HepG2 (cell line): Measurements from ENCODE around the gene EGFR. TPM values are rescaled to one million over a fixed set of nuclear protein-coding genes. Genes with fewer than 3 reads are reported as not detected.

Source experiments
- ATAC-seq: fragments of 200-7000 bp; cut with Tn5 transposase; 3 replicates; pipeline ENCODE4 v1.9.1; 2020; ENCODE audit warnings: mild to moderate bottlenecking, moderate library complexity
- BruUV-seq: library from RNA; stranded (reverse); fragments of 400-500 nt; replicated peaks from 2 replicates; lab custom pipeline; 2021; lab: Mats Ljungman, UMichigan
- CTCF ChIA-PET: fragments of 300-600 bp; formaldehyde crosslinking; extraction: SDS; loops from one replicate; lab custom pipeline; 2021; ENCODE audit warnings: low total read pairs, inconsistent platforms, low intra/inter-chr PET ratio; lab: Yijun Ruan, JAX
- POLR2A ChIA-PET: fragments of 350-600 bp; sonication (Branson Sonifier 250); formaldehyde crosslinking; loops from one replicate; lab custom pipeline; 2020; ENCODE audit warnings: antibody characterized with exemption, inconsistent platforms; lab: Yijun Ruan, JAX
- DNase-seq: peaks from one replicate; pipeline ENCODE4 v3.0.0-alpha.2; 2015; ENCODE audit warnings: low spot score
- FAIRE-seq: peaks from 3 replicates; lab custom pipeline; 2011; peaks lifted over from hg19 to GRCh38; lab: Jason Lieb, UNC
- H2AFZ ChIP-seq: one replicate; pipeline ENCODE4 v1.6.1; 2011; ENCODE audit warnings: low read length, inconsistent platforms
- H3K27ac ChIP-seq: fragments of 300-600 bp; 3 replicates; pipeline ENCODE4 v1.8.0; 2011; ENCODE audit warnings: mixed run types, mild to moderate bottlenecking, mixed read lengths, low read length, inconsistent platforms; ENCODE audit not compliant: insufficient read depth; ENCODE audit errors: extremely low read length
- H3K27me3 ChIP-seq, 2 experiments: fragments of 200-600 bp in 1 of 2; 2 replicates in 1 of 2; 3 replicates in 1 of 2; pipeline versions ENCODE4 v1.6.0 to v1.8.0; 2011; ENCODE audit warnings: low read length in 2 of 2, mild to moderate bottlenecking in 2 of 2, moderate library complexity in 2 of 2, inconsistent platforms in 1 of 2; ENCODE audit not compliant: insufficient read depth in 2 of 2, control insufficient read depth in 1 of 2
- H3K36me3 ChIP-seq, 2 experiments: fragments of 200-600 bp in 1 of 2; replicated peaks in 1 of 2; 2 replicates in 1 of 2; 3 replicates in 1 of 2; pipeline versions ENCODE4 v1.5.1 to v1.8.0; 2011; ENCODE audit warnings: low read length in 2 of 2, inconsistent platforms in 1 of 2; ENCODE audit not compliant: insufficient read depth in 2 of 2, control insufficient read depth in 1 of 2
- H3K4me1 ChIP-seq: 2 replicates; pipeline ENCODE4 v1.5.1; 2012; ENCODE audit warnings: low read length, inconsistent platforms; ENCODE audit not compliant: insufficient read depth
- H3K4me2 ChIP-seq: 2 replicates; pipeline ENCODE4 v1.6.0; 2011; ENCODE audit warnings: low read depth, low read length, inconsistent platforms
- H3K4me3 ChIP-seq, 3 experiments: fragments of 200-600 bp in 1 of 3; sonication (generic), shearing (Covaris generic) in 1 of 3; replicated peaks in 1 of 3; 2 replicates each; pipeline ENCODE4 v1.5.1; 2011 to 2016; ENCODE audit warnings: low read length in 3 of 3, inconsistent platforms in 2 of 3, low read depth in 2 of 3, mild to moderate bottlenecking in 2 of 3, control low read depth in 1 of 3, mixed read lengths in 1 of 3; ENCODE audit not compliant: insufficient read depth in 1 of 3
- H3K79me2 ChIP-seq: one replicate; pipeline ENCODE4 v1.6.1; 2011; ENCODE audit warnings: low read length, inconsistent platforms; ENCODE audit not compliant: insufficient read depth
- H3K9ac ChIP-seq: 2 replicates; pipeline ENCODE4 v1.6.0; 2011; ENCODE audit warnings: mild to moderate bottlenecking, low read depth, low read length, inconsistent platforms; ENCODE audit not compliant: insufficient read depth
- H3K9me3 ChIP-seq: 2 replicates; pipeline ENCODE4 v1.5.1; 2012; ENCODE audit warnings: mild to moderate bottlenecking, low read length
- H4K20me1 ChIP-seq: 2 replicates; pipeline ENCODE4 v1.6.0; 2011; ENCODE audit warnings: inconsistent platforms, mild to moderate bottlenecking, low read length, moderate library complexity; ENCODE audit not compliant: insufficient read depth
- ASH2L ChIP-seq: fragments of 300-600, 200-600 bp; sonication (generic); IDR thresholded peaks from 2 replicates; pipeline ENCODE4 v1.7.0; 2017; ENCODE audit warnings: low read depth, mild to moderate bottlenecking, moderate library complexity, mixed read lengths, low read length; ENCODE audit not compliant: insufficient read length
- ATF7-NPFF ChIP-seq: sonication (generic); formaldehyde crosslinking; IDR thresholded peaks from 2 replicates; pipeline ENCODE4 v1.8.1; 2023; ENCODE audit warnings: mild to moderate bottlenecking, low read depth, missing genetic modification reagents, moderate library complexity
- MED1 ChIP-seq: sonication (generic); formaldehyde crosslinking; IDR thresholded peaks from 2 replicates; pipeline ENCODE4 v1.4.0; 2020; ENCODE audit warnings: missing genetic modification reagents
- PCBP2 ChIP-seq: fragments of 200-400 bp; formaldehyde crosslinking; optimal IDR thresholded peaks from 2 replicates; pipeline ENCODE3; 2018; ENCODE audit warnings: low read length, low read depth; ENCODE audit not compliant: poor library complexity, severe bottlenecking
- RELA ChIP-seq: sonication (generic); formaldehyde crosslinking; IDR thresholded peaks from 2 replicates; pipeline ENCODE4 v1.4.0; 2020; ENCODE audit warnings: missing genetic modification reagents
- STAT5B ChIP-seq: sonication (generic); formaldehyde crosslinking; IDR thresholded peaks from 2 replicates; pipeline ENCODE4 v1.4.0; 2020; ENCODE audit warnings: missing genetic modification reagents
- SUZ12 ChIP-seq: fragments of 150-350 bp; IDR thresholded peaks from 2 replicates; pipeline ENCODE4 v1.6.1; 2014; ENCODE audit warnings: low read depth, low read length
- TCF12 ChIP-seq, 2 experiments: fragments of 450-650 bp in 1 of 2; sonication (generic) in 1 of 2; formaldehyde crosslinking in 1 of 2; IDR thresholded peaks; 2 replicates each; pipeline versions ENCODE4 v1.6.1 to v1.8.0; 2017 to 2022; ENCODE audit warnings: antibody characterized with exemption in 1 of 2, mild to moderate bottlenecking in 1 of 2, missing genetic modification reagents in 1 of 2, moderate library complexity in 1 of 2
- YEATS2 ChIP-seq: sonication (generic); formaldehyde crosslinking; IDR thresholded peaks from 2 replicates; pipeline ENCODE4 v1.4.0; 2020; ENCODE audit warnings: missing genetic modification reagents, borderline replicate concordance
- ZFP62 ChIP-seq: sonication (generic); formaldehyde crosslinking; IDR thresholded peaks from 2 replicates; pipeline ENCODE4 v1.4.0; 2020; ENCODE audit warnings: missing genetic modification reagents
- ZFP82 ChIP-seq: sonication (generic); formaldehyde crosslinking; IDR thresholded peaks from 2 replicates; pipeline ENCODE4 v1.5.1; 2020; ENCODE audit warnings: mild to moderate bottlenecking, missing genetic modification reagents, borderline replicate concordance
- ZNF225 ChIP-seq: sonication (generic); formaldehyde crosslinking; IDR thresholded peaks from 2 replicates; pipeline ENCODE4 v1.4.0; 2020; ENCODE audit warnings: mild to moderate bottlenecking, missing genetic modification reagents
- ZNF510 ChIP-seq: sonication (generic); formaldehyde crosslinking; IDR thresholded peaks from 2 replicates; pipeline ENCODE4 v1.4.0; 2020; ENCODE audit warnings: low read depth, mild to moderate bottlenecking, missing genetic modification reagents
- ZNF543 ChIP-seq: sonication (generic); formaldehyde crosslinking; IDR thresholded peaks from 2 replicates; pipeline ENCODE4 v1.4.0; 2020; ENCODE audit warnings: mild to moderate bottlenecking, missing genetic modification reagents
- ZNF709 ChIP-seq: sonication (generic); formaldehyde crosslinking; IDR thresholded peaks from 2 replicates; pipeline ENCODE4 v1.5.0; 2020; ENCODE audit warnings: mild to moderate bottlenecking, missing genetic modification reagents
- WGBS: methylation state at CpG from one replicate; pipeline ENCODE4 v1.1.6; 2017; ENCODE audit warnings: low lambda C conversion rate; 5-methylcytosine and 5-hydroxymethylcytosine counted together
- in situ Hi-C: cut with HindIII; loops from 2 replicates; pipeline ENCODE4 v1.10.0; 2017; ENCODE audit warnings: low pct_unique_long_range_greater_than_20kb; ENCODE audit not compliant: extremely low pct_ligation_motif_present
- intact Hi-C: fragments of 100-400 bp; cut with micrococcal nuclease; formaldehyde crosslinking; loops from one replicate; pipeline ENCODE4 v1.10.0; 2022; ENCODE audit not compliant: unreplicated experiment
- polyA plus RNA-seq, 8 experiments: library from polyadenylated mRNA; depleted of rRNA in 3 of 8; stranded (reverse) in 7 of 8; unstranded in 1 of 8; fragments of >200 nt; fragmentation: Illumina TruSeq in 4 of 8; extraction: Trizol in 4 of 8; gene quantifications; 2 replicates each; pipeline versions ENCODE4 v1.2.1 to v1.2.3, GENCODE V29; 2011 to 2016; ENCODE audit warnings: low read depth in 4 of 8, missing spikeins in 1 of 8, mixed read lengths in 1 of 8; ENCODE audit not compliant: insufficient read depth in 1 of 8
- total RNA-seq, 5 experiments: library from RNA; depleted of rRNA; stranded (reverse); fragments of >200 nt; fragmentation: Illumina TruSeq; extraction: Trizol; gene quantifications; 2 replicates each; pipeline ENCODE4 v1.2.3, GENCODE V29; 2016; ENCODE audit warnings: low read depth in 1 of 5
- TF ChIP-seq, protein P1 (sequence below): sonication (generic); formaldehyde crosslinking; IDR thresholded peaks from 2 replicates; pipeline ENCODE4 v1.5.0; 2020; ENCODE audit warnings: missing genetic modification reagents, mild to moderate bottlenecking, borderline replicate concordance
- TF ChIP-seq, protein P2 (sequence below): sonication (generic); formaldehyde crosslinking; IDR thresholded peaks from 2 replicates; pipeline ENCODE4 v1.4.0; 2020; ENCODE audit warnings: mild to moderate bottlenecking, missing genetic modification reagents

Gene EGFR
- total and polyA plus RNA-seq, 2 of the 13 experiments (the other 11 are each of a cell fraction or from before 2014, with no cell fraction given), result 7.0 to 10.0 TPM

DNA sequence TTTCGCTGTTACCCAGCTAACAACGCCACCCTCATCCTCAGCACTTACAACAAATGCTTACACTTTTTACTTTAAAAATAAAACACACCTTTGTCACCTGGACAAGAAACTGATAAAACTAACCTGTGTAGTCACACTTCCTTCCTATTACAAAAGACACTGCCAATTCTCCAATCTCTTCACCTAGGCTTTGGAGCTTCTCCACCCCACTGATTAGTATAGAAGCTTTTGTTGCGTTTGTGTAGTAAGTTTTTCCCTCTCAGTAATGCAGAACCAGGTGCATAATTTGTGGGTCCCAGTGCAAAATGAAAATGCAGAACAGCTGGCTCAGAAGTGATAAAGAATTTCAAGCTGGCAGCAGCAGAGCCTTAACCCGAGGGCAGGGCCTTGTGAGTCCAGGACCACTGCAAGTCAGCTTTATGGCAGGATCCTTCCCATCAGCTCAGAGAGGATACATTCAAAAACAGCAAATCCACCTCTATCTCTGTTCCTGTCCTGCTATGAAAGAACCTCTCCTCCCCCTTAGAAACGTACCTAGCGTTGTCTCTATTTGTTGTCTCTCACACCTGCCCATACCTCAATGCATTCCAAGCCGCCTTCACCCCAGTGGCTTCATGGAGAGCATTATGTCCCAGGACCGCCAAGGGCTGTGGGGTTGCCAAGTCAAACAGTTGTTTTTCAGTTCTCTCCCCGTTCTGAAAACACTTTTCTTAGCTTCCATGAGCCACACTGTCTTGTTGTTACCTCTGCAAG, 40.3 kb upstream of the EGFR start:
- in situ Hi-C loops (no loop called here), intact Hi-C loops (no loop called here)
- TF ChIP-seq RELA (CRISPR knock-in tag) (no peak), SUZ12 (no peak), ASH2L (no peak)
- no peaks in the 10 kb centered on the region for H4K20me1 ChIP-seq
- no peak overlapping the region for H3K27ac ChIP-seq
- H3K36me3 ChIP-seq, result no peaks in the 10 kb centered on the region
- H3K9me3 ChIP-seq, result no peaks in the 10 kb centered on the region
- FAIRE-seq, result no peak
- no TSS peak for BruUV-seq
- H2AFZ ChIP-seq, result no peak overlapping the region
- H3K27me3 ChIP-seq, result peaks cover 1 to 23% of the 10 kb centered on the region in 2 experiments; a peak in 1 of 5 replicates
- no peak for DNase-seq
- H3K4me3 ChIP-seq, result no peak overlapping the region
- CTCF ChIA-PET, result no interaction called here
- H3K4me1 ChIP-seq, result no peaks in the 10 kb centered on the region
- H3K79me2 ChIP-seq, result no peaks in the 10 kb centered on the region
- WGBS, result 37% methylated on average over 9 of the region's 9 CpGs
- no peak overlapping the region for H3K4me2 ChIP-seq
- no peak; the same call in 2 of the 3 replicates for ATAC-seq
- no peak overlapping the region for H3K9ac ChIP-seq
- POLR2A ChIA-PET, result no interaction called here

DNA sequence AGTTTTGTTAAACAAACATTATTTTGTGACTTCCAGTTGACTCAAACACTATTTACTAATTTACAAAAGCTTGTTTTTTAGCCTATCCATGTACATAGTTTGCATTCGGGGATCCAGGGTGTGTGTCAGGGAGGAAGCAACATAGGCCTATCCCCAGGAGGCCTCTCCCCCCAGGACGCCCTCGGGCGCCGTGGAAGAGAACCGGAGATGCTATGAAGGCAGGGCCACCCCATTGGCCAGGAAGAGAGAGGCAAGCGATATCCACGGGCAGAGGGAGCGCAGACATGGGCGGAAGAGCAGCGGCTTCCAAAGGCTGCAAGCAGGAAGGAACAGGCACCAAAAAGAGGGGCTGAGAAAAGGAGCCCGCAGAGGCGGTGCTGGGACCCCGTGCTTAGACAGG, 38.3 kb upstream of the EGFR start:
- Histone ChIP-seq H3K9me3 (no peaks in the 10 kb centered on the region), H2AFZ (no peak overlapping the region), H4K20me1 (no peaks in the 10 kb centered on the region), H3K27ac (no peak overlapping the region), H3K36me3 (no peaks in the 10 kb centered on the region), H3K27me3 (peaks cover 1 to 23% of the 10 kb centered on the region in 2 experiments; a peak in 1 of 5 replicates), H3K4me2 (no peak overlapping the region), H3K79me2 (no peaks in the 10 kb centered on the region), H3K4me1 (peaks cover 4% of the 10 kb centered on the region), H3K4me3 (no peak overlapping the region), H3K9ac (no peak overlapping the region)
- CTCF ChIA-PET, result no interaction called here
- 65% methylated on average over 14 of the region's 14 CpGs for WGBS
- ATAC-seq (no peak), FAIRE-seq (no peak), DNase-seq (no peak)
- BruUV-seq, result no TSS peak
- in situ Hi-C loops, result no loop called here
- intact Hi-C loops, result no loop called here
- POLR2A ChIA-PET, result no interaction called here
- TF ChIP-seq STAT5B (CRISPR knock-in tag) (no peak), ZFP62 (CRISPR knock-in tag) (no peak), TCF12 (IDR thresholded peaks at IDR 0.05) (no peak), TCF12 (CRISPR knock-in tag; IDR thresholded peaks at IDR 0.05) (no peak), ZNF510 (CRISPR knock-in tag) (no peak), YEATS2 (CRISPR knock-in tag) (no peak), ZFP82 (CRISPR knock-in tag) (no peak), MED1 (no peak), ATF7-NPFF (no peak), ZNF543 (CRISPR knock-in tag) (no peak), PCBP2 (no peak), ZNF709 (CRISPR knock-in tag) (no peak), ZNF225 (CRISPR knock-in tag) (no peak)
- TF ChIP-seq, protein P1, sequence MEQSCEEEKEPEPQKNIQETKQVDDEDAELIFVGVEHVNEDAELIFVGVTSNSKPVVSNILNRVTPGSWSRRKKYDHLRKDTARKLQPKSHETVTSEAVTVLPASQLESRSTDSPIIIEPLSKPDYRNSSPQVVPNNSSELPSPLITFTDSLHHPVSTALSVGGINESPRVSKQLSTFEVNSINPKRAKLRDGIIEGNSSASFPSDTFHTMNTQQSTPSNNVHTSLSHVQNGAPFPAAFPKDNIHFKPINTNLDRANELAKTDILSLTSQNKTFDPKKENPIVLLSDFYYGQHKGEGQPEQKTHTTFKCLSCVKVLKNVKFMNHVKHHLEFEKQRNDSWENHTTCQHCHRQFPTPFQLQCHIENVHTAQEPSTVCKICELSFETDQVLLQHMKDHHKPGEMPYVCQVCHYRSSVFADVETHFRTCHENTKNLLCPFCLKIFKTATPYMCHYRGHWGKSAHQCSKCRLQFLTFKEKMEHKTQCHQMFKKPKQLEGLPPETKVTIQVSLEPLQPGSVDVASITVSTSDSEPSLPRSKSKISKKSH (CRISPR knock-in tag), result no peak
- TF ChIP-seq, protein P2, sequence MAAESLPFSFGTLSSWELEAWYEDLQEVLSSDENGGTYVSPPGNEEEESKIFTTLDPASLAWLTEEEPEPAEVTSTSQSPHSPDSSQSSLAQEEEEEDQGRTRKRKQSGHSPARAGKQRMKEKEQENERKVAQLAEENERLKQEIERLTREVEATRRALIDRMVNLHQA (CRISPR knock-in tag), result no peak
